OCI-LY7 (cell line): ENCODE data around the gene LMO4. TPM values are rescaled to one million over a fixed set of nuclear protein-coding genes. Genes with fewer than 3 reads are reported as not detected.

Experiments used
- BruUV-seq: library from RNA; stranded (reverse); fragments of 400-500 nt; replicated peaks from 2 replicates; lab custom pipeline; 2021; lab: Mats Ljungman, UMichigan
- CTCF ChIA-PET: fragments of 300-600 bp; sonication (Branson Sonifier 250); formaldehyde crosslinking; loops from one replicate; lab custom pipeline; 2022; ENCODE audit warnings: antibody characterized with exemption; ENCODE audit not compliant: unreplicated experiment; lab: Charles Lee
- POLR2A ChIA-PET: fragments of 300-600 bp; sonication (Branson Sonifier 250); formaldehyde crosslinking; loops from one replicate; lab custom pipeline; 2022; ENCODE audit warnings: antibody characterized with exemption; lab: Charles Lee
- DNase-seq: peaks from one replicate; pipeline ENCODE4 v3.0.0-alpha.2; 2015; ENCODE audit warnings: low spot score
- H2AFZ ChIP-seq: fragments of 200-600 bp; sonication (generic), shearing (Covaris generic); 2 replicates; pipeline ENCODE4 v1.6.1; 2014; ENCODE audit warnings: mild to moderate bottlenecking, antibody characterized with exemption, low read length, moderate library complexity
- H3K27ac ChIP-seq: fragments of 200-600 bp; sonication (generic); 2 replicates; pipeline ENCODE4 v1.5.1; 2014; ENCODE audit warnings: mixed run types, low read depth, mild to moderate bottlenecking, moderate library complexity, low read length, inconsistent platforms; ENCODE audit not compliant: poor library complexity, severe bottlenecking
- H3K36me3 ChIP-seq: fragments of 200-600 bp; sonication (generic); 2 replicates; pipeline ENCODE4 v1.6.1; 2014; ENCODE audit warnings: mild to moderate bottlenecking, antibody characterized with exemption, low read length, moderate library complexity, mixed read lengths; ENCODE audit not compliant: insufficient read depth
- H3K4me1 ChIP-seq: fragments of 200-600 bp; sonication (generic); 2 replicates; pipeline ENCODE4 v1.5.1; 2014; ENCODE audit warnings: mild to moderate bottlenecking, low read length; ENCODE audit not compliant: insufficient read depth, poor library complexity, severe bottlenecking
- H3K4me2 ChIP-seq: fragments of 200-600 bp; sonication (generic); 2 replicates; pipeline ENCODE4 v1.6.1; 2014; ENCODE audit warnings: mild to moderate bottlenecking, low read length
- H3K4me3 ChIP-seq: fragments of 200-600 bp; sonication (generic); 2 replicates; pipeline ENCODE4 v1.5.1; 2014; ENCODE audit warnings: mild to moderate bottlenecking, low read depth, low read length; ENCODE audit not compliant: poor library complexity, severe bottlenecking
- H3K79me2 ChIP-seq: fragments of 200-600 bp; sonication (generic); 2 replicates; pipeline ENCODE4 v1.6.1; 2016; ENCODE audit warnings: low read depth, mild to moderate bottlenecking, low read length, moderate library complexity, mixed read lengths; ENCODE audit not compliant: insufficient read depth
- H3K9me2 ChIP-seq: fragments of 200-600 bp; sonication (generic); 2 replicates; pipeline ENCODE4 v1.6.1; 2016; ENCODE audit warnings: mild to moderate bottlenecking, low read length, mixed read lengths; ENCODE audit not compliant: insufficient read depth
- H3K9me3 ChIP-seq: fragments of 200-600 bp; sonication (generic); 2 replicates; pipeline ENCODE4 v1.6.1; 2014; ENCODE audit warnings: mild to moderate bottlenecking, mixed run types, low read length, mixed read lengths
- H4K20me1 ChIP-seq: fragments of 200-600 bp; sonication (generic); 2 replicates; pipeline ENCODE4 v1.6.1; 2014; ENCODE audit warnings: mild to moderate bottlenecking, antibody characterized with exemption, low read length, moderate library complexity, mixed read lengths; ENCODE audit not compliant: insufficient read depth
- EZH2phosphoT487 ChIP-seq: fragments of 200-600 bp; sonication (generic); IDR thresholded peaks from 2 replicates; pipeline ENCODE4 v1.6.1; 2018; ENCODE audit warnings: low read depth, borderline replicate concordance, mild to moderate bottlenecking, mixed run types, antibody characterized with exemption, low read length, moderate library complexity, mixed read lengths
- intact Hi-C: fragments of 100-400 bp; cut with micrococcal nuclease; formaldehyde crosslinking; loops from one replicate; pipeline ENCODE4 v1.10.0; 2022; ENCODE audit not compliant: unreplicated experiment
- total RNA-seq, 2 experiments: library from RNA; depleted of rRNA in 1 of 2; stranded (reverse); fragments of >200 nt in 1 of 2; shearing (Covaris generic) in 1 of 2; gene quantifications; 2 replicates each; pipeline ENCODE4 v1.2.3, GENCODE V29; 2014 to 2022
- TF ChIP-seq, protein P1 (sequence below): fragments of 200-600 bp; sonication (generic); conservative IDR thresholded peaks from 2 replicates; pipeline ENCODE4 v1.5.1; 2014; ENCODE audit warnings: mild to moderate bottlenecking, antibody characterized with exemption, low read length, moderate library complexity, mixed read lengths

LMO4 gene
- total RNA-seq, 2 experiments from 2014 or later: 19.9 to 35.8 TPM

DNA sequence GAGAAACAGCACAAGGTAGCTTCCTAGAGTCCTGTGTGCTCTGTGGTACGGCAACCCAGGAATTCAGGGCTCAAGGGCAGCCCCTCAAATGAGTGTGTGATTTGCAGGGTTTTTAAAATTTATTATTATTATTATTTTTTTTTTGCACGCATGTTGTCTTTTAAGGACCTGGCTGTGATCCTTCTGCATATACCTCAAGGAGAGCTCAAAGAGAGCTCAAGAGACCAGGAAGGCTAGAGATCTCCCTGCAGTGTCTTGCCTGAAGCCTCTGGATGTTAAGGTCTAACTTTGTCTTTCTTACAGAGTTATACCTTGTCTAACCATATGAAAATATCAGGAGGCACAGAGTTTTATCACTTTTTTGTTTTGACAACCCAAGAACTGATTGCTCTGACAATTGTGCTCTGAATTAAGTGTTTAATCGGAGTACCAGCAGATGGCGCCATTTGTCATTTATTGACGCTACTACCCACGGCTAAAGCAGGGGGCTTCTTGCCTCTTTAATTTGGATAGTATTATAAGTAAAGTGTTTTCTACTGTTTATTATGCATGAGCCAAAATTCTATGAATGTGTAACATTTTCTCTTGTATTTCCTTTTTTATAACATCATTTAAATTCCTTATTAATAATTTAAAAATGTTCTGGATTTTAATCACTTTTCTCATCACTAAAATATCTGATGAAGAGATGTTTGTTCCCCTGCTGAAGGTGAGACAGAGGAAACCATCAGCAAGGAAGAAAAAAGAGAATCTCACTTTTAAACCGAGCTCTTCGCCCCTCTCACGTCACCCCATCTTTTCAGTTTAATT is 35.8 kb upstream of the LMO4 start:
- POLR2A ChIA-PET: interaction anchor here (0.7 kb wide), 1 partner anchor 66 kb away, joined by 3 read pairs; no protein-coding TSS in a partner anchor

DNA sequence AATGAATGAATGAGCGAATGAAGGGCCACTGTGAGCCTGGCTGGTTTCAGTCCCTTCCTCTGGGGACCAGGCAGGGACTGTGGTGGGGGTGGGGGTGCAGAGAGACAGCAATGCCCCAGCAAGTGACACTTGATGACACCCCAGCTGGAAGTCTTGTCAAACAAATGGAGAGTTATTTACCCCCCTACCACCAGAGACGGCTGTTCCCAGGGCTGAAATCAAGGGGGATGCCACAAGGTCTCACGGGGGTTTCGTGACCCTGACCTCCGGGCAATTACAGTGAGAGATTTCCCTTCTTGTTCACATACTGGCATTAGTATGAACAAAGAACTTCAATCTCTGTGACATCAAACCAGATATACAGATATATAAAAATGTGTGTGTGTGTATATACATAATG is 34.0 kb upstream of the LMO4 start:
- Histone ChIP-seq H3K4me3 (no peak overlapping the region), H3K9me2 (no peaks in the 10 kb centered on the region), H3K79me2 (no peaks in the 10 kb centered on the region), H3K9me3 (no peaks in the 10 kb centered on the region), H3K4me2 (no peak overlapping the region), H4K20me1 (no peaks in the 10 kb centered on the region), H3K36me3 (no peaks in the 10 kb centered on the region), H2AFZ (no peak overlapping the region), H3K4me1 (no peaks in the 10 kb centered on the region), H3K27ac (no peak overlapping the region)
- intact Hi-C loops: loop anchor here (5.0 kb wide), 2 partner anchors 162 to 658 kb away; no protein-coding TSS in a partner anchor
- ChIA-PET POLR2A (interaction anchor here (1.2 kb wide), 1 partner anchor 32 kb away, joined by 4 read pairs; no protein-coding TSS in a partner anchor), CTCF (no interaction called here)
- BruUV-seq: no TSS peak
- TF ChIP-seq EZH2phosphoT487: no peak
- TF ChIP-seq, protein P1, sequence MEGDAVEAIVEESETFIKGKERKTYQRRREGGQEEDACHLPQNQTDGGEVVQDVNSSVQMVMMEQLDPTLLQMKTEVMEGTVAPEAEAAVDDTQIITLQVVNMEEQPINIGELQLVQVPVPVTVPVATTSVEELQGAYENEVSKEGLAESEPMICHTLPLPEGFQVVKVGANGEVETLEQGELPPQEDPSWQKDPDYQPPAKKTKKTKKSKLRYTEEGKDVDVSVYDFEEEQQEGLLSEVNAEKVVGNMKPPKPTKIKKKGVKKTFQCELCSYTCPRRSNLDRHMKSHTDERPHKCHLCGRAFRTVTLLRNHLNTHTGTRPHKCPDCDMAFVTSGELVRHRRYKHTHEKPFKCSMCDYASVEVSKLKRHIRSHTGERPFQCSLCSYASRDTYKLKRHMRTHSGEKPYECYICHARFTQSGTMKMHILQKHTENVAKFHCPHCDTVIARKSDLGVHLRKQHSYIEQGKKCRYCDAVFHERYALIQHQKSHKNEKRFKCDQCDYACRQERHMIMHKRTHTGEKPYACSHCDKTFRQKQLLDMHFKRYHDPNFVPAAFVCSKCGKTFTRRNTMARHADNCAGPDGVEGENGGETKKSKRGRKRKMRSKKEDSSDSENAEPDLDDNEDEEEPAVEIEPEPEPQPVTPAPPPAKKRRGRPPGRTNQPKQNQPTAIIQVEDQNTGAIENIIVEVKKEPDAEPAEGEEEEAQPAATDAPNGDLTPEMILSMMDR: no peak
- no peak for DNase-seq

More for the DNA sequence above, 35.8 kb upstream of the LMO4 start:
- no TSS peak for BruUV-seq
- TF ChIP-seq EZH2phosphoT487: no peak
- TF ChIP-seq, protein P1: peak; percentile 97
- CTCF ChIA-PET: no interaction called here
- peak; percentile 78 for DNase-seq
- Histone ChIP-seq H3K4me2 (no peak overlapping the region), H3K9me2 (no peaks in the 10 kb centered on the region), H3K9me3 (no peaks in the 10 kb centered on the region), H3K4me3 (no peak overlapping the region), H2AFZ (no peak overlapping the region), H4K20me1 (no peaks in the 10 kb centered on the region), H3K79me2 (no peaks in the 10 kb centered on the region), H3K27ac (no peak overlapping the region), H3K36me3 (no peaks in the 10 kb centered on the region), H3K4me1 (no peaks in the 10 kb centered on the region)
- intact Hi-C loops: loop anchor here (1.0 to 5.0 kb wide), 3 partner anchors 161 to 768 kb away; no protein-coding TSS in a partner anchor
